ENCODE data around the gene PAK1. TPM values are rescaled to one million over a fixed set of nuclear protein-coding genes. Genes with fewer than 3 reads are reported as not detected.

The PAK1 gene
- total RNA-seq, 2 donors from 2014 or later: 104 to 123 TPM

GRCh38 chr11:77448269-77448668, 25.6 kb downstream of the PAK1 start:
- no peak overlapping the region for H3K27ac ChIP-seq
- TF ChIP-seq CTCF (IDR thresholded peaks at IDR 0.05): no peak
- no peak overlapping the region for H3K9ac ChIP-seq (ENCODE audit: low read depth in 2 of 2, low read length in 2 of 2)
- no peaks in the 10 kb centered on the region for H3K27me3 ChIP-seq
- no peaks in the 10 kb centered on the region for H3K36me3 ChIP-seq
- H3K4me1 ChIP-seq: peaks cover 7% of the 10 kb centered on the region
- H3K4me3 ChIP-seq: no peak overlapping the region
- H3K9me3 ChIP-seq: no peaks in the 10 kb centered on the region
- no peak for DNase-seq
- intact Hi-C loops (cut with DNase I): no loop called here

GRCh38 chr11:77446911-77447629, 26.8 kb downstream of the PAK1 start:
- no peak for TF ChIP-seq CTCF (IDR thresholded peaks at IDR 0.05)
- H3K9ac ChIP-seq (ENCODE audit: low read depth in 2 of 2, low read length in 2 of 2): no peak overlapping the region
- H3K27me3 ChIP-seq: no peaks in the 10 kb centered on the region
- H3K36me3 ChIP-seq: no peaks in the 10 kb centered on the region
- intact Hi-C loops (cut with DNase I): no loop called here
- H3K4me1 ChIP-seq: peaks cover 7% of the 10 kb centered on the region
- no peak for DNase-seq
- H3K4me3 ChIP-seq: no peak overlapping the region
- H3K9me3 ChIP-seq: no peaks in the 10 kb centered on the region
- H3K27ac ChIP-seq: no peak overlapping the region

- Histone ChIP-seq H3K27ac (no peak overlapping the region), H3K36me3 (no peaks in the 10 kb centered on the region), H3K4me1 (peaks cover 7% of the 10 kb centered on the region), H3K9me3 (no peaks in the 10 kb centered on the region), H3K9ac (ENCODE audit: low read depth in 2 of 2, low read length in 2 of 2) (no peak overlapping the region), H3K4me3 (no peak overlapping the region), H3K27me3 (no peaks in the 10 kb centered on the region)
- intact Hi-C loops (cut with DNase I): no loop called here
- DNase-seq: no peak
- no peak for TF ChIP-seq CTCF (IDR thresholded peaks at IDR 0.05)
Observed at GRCh38 chr11:77444261-77444660, 29.6 kb downstream of the PAK1 start.

- no peak overlapping the region for H3K27ac ChIP-seq
- intact Hi-C loops (cut with DNase I): no loop called here
Observed at GRCh38 chr11:77442394-77443053, 31.4 kb downstream of the PAK1 start.

GRCh38 chr11:77441426-77441825, 32.5 kb downstream of the PAK1 start:
- H3K4me3 ChIP-seq: no peak overlapping the region
- no peaks in the 10 kb centered on the region for H3K9me3 ChIP-seq
- H3K27me3 ChIP-seq: no peaks in the 10 kb centered on the region
- H3K4me1 ChIP-seq: peaks cover 8% of the 10 kb centered on the region
- intact Hi-C loops (cut with DNase I): no loop called here
- H3K36me3 ChIP-seq: no peaks in the 10 kb centered on the region
- no peak for DNase-seq
- no peak overlapping the region for H3K9ac ChIP-seq (ENCODE audit: low read depth in 2 of 2, low read length in 2 of 2)
- TF ChIP-seq CTCF (IDR thresholded peaks at IDR 0.05): no peak
- no peak overlapping the region for H3K27ac ChIP-seq

More at GRCh38 chr11:77442394-77443053, 31.4 kb downstream of the PAK1 start:
- no peak for TF ChIP-seq CTCF (IDR thresholded peaks at IDR 0.05)
- Histone ChIP-seq H3K4me1 (peaks cover 7% of the 10 kb centered on the region), H3K9me3 (no peaks in the 10 kb centered on the region), H3K27me3 (no peaks in the 10 kb centered on the region), H3K4me3 (no peak overlapping the region), H3K36me3 (no peaks in the 10 kb centered on the region), H3K9ac (ENCODE audit: low read depth in 2 of 2, low read length in 2 of 2) (no peak overlapping the region)
- DNase-seq: no peak
